K562 (cell line): ENCODE data around the gene BIVM. TPM values are rescaled to one million over a fixed set of nuclear protein-coding genes. Genes with fewer than 3 reads are reported as not detected.

Source experiments
- CAMTA2 ChIP-seq: fragments of 250-450 bp; sonication (Bioruptor Pico); conservative IDR thresholded peaks from 2 replicates; pipeline ENCODE4 v1.5.1; 2022
- CBFB ChIP-seq: sonication (generic); formaldehyde crosslinking; IDR thresholded peaks from 2 replicates; pipeline ENCODE4 v1.4.0; 2020; ENCODE audit warnings: mild to moderate bottlenecking, missing genetic modification reagents
- CHD4 ChIP-seq: fragments of 200-600 bp; sonication (generic); IDR thresholded peaks from 3 replicates; pipeline ENCODE4 v1.6.1; 2012; ENCODE audit warnings: low read depth, mild to moderate bottlenecking, mixed read lengths, low read length, inconsistent platforms; ENCODE audit not compliant: insufficient read depth, insufficient replicate concordance, poor library complexity, severe bottlenecking
- ETV5 ChIP-seq: sonication (generic); formaldehyde crosslinking; IDR thresholded peaks from 2 replicates; pipeline ENCODE4 v1.4.0; 2020; ENCODE audit warnings: low read depth, mild to moderate bottlenecking, missing genetic modification reagents
- EZH2 ChIP-seq: IDR thresholded peaks from 2 replicates; pipeline ENCODE4 v1.6.1; 2012; ENCODE audit warnings: low read depth, mild to moderate bottlenecking, inconsistent platforms, low read length, borderline replicate concordance
- GATAD2B ChIP-seq: fragments of 450-650 bp; IDR thresholded peaks from 2 replicates; pipeline ENCODE4 v1.6.1; 2017; ENCODE audit warnings: mild to moderate bottlenecking, borderline replicate concordance
- HDGF ChIP-seq: fragments of 450-650 bp; IDR thresholded peaks from 2 replicates; pipeline ENCODE4 v1.6.1; 2016
- HNRNPUL1 ChIP-seq: fragments of 200-400 bp; formaldehyde crosslinking; IDR thresholded peaks from 2 replicates; pipeline ENCODE4 v1.6.1; 2017; ENCODE audit warnings: low read length
- HOXB6 ChIP-seq: fragments of 250-450 bp; sonication (Bioruptor Pico); IDR thresholded peaks from 2 replicates; pipeline ENCODE4 v1.5.1; 2022; ENCODE audit warnings: mild to moderate bottlenecking, borderline replicate concordance
- KDM1A ChIP-seq, 2 experiments: fragments of 450-650 bp; IDR thresholded peaks; 2 replicates each; pipeline ENCODE4 v1.6.1; 2016; ENCODE audit warnings: mild to moderate bottlenecking in 2 of 2
- MLLT1 ChIP-seq, 2 experiments: fragments of 450-650 bp; IDR thresholded peaks; 2 replicates each; pipeline ENCODE4 v1.6.1; 2016
- MXI1 ChIP-seq: IDR thresholded peaks from 2 replicates; pipeline ENCODE4 v1.6.1; 2011; ENCODE audit warnings: low read depth, mild to moderate bottlenecking, improper control_type of control experiment, low read length
- NR2C2 ChIP-seq, 2 experiments: fragments of 200-800 bp in 1 of 2; sonication (Bioruptor generic) in 1 of 2; sonication (generic) in 1 of 2; formaldehyde crosslinking in 1 of 2; IDR thresholded peaks; 2 replicates each; pipeline versions ENCODE4 v1.6.1 to v1.8.0; 2016 to 2022; ENCODE audit warnings: mild to moderate bottlenecking in 1 of 2, missing compliant biosample characterization in 1 of 2, missing genetic modification characterization in 1 of 2, missing genetic modification reagents in 1 of 2
- NR2F6 ChIP-seq: fragments of 450-650 bp; formaldehyde crosslinking; IDR thresholded peaks from 2 replicates; pipeline ENCODE4 v1.4.0; 2020; ENCODE audit warnings: mild to moderate bottlenecking
- PTTG1 ChIP-seq: fragments of 450-650 bp; IDR thresholded peaks from 2 replicates; pipeline ENCODE4 v1.6.1; 2016; ENCODE audit warnings: low read depth, mild to moderate bottlenecking, missing genetic modification characterization, missing compliant biosample characterization
- TEAD4 ChIP-seq, 2 experiments: sonication (generic) in 1 of 2; formaldehyde crosslinking in 1 of 2; IDR thresholded peaks; 2 replicates each; pipeline versions ENCODE4 v1.6.1 to v1.8.0; 2012 to 2022; ENCODE audit warnings: borderline replicate concordance in 1 of 2, inconsistent platforms in 1 of 2, low read length in 1 of 2, mild to moderate bottlenecking in 1 of 2, missing genetic modification reagents in 1 of 2
- U2AF2 ChIP-seq: fragments of 200-400 bp; formaldehyde crosslinking; optimal IDR thresholded peaks from 2 replicates; pipeline ENCODE3; 2017; ENCODE audit warnings: low read depth, mild to moderate bottlenecking, low read length
- ZBED1 ChIP-seq: IDR thresholded peaks from 2 replicates; pipeline ENCODE4 v1.6.1; 2014
- ZC3H8 ChIP-seq: fragments of 450-650 bp; IDR thresholded peaks from 2 replicates; pipeline ENCODE4 v1.6.1; 2017
- polyA plus RNA-seq, 8 experiments: library from polyadenylated mRNA; depleted of rRNA in 4 of 8; stranded (reverse) in 5 of 8; unstranded in 3 of 8; fragments of >200 nt; fragmentation: Nextera tagmentation in 2 of 8; fragmentation: Illumina TruSeq in 1 of 8; extraction: Ambion mirVana in 2 of 8; extraction: Trizol in 1 of 8; gene quantifications; 2 replicates each; pipeline versions ENCODE4 v1.2.1 to v1.2.3, GENCODE V29; 2011 to 2014; ENCODE audit warnings: inconsistent platforms in 1 of 8, missing spikeins in 1 of 8
- total RNA-seq, 7 experiments: library from RNA; depleted of rRNA in 6 of 7; stranded (reverse); fragments of >200 nt in 6 of 7; fragmentation: Illumina TruSeq in 2 of 7; extraction: Trizol in 2 of 7; gene quantifications; 2 replicates each; pipeline versions ENCODE4 v1.2.1 to v1.2.3, GENCODE V29; 2011 to 2021; ENCODE audit warnings: low replicate concordance in 1 of 7
- TF ChIP-seq, protein P1 (sequence below): sonication (generic); formaldehyde crosslinking; IDR thresholded peaks from 2 replicates; pipeline ENCODE4 v1.8.1; 2022; ENCODE audit warnings: missing genetic modification reagents

The BIVM gene
- total and polyA plus RNA-seq, 9 of the 15 experiments (the other 6 are each of a cell fraction or from before 2014, with no cell fraction given): 3.6 to 23.1 (median 16.8) TPM

DNA sequence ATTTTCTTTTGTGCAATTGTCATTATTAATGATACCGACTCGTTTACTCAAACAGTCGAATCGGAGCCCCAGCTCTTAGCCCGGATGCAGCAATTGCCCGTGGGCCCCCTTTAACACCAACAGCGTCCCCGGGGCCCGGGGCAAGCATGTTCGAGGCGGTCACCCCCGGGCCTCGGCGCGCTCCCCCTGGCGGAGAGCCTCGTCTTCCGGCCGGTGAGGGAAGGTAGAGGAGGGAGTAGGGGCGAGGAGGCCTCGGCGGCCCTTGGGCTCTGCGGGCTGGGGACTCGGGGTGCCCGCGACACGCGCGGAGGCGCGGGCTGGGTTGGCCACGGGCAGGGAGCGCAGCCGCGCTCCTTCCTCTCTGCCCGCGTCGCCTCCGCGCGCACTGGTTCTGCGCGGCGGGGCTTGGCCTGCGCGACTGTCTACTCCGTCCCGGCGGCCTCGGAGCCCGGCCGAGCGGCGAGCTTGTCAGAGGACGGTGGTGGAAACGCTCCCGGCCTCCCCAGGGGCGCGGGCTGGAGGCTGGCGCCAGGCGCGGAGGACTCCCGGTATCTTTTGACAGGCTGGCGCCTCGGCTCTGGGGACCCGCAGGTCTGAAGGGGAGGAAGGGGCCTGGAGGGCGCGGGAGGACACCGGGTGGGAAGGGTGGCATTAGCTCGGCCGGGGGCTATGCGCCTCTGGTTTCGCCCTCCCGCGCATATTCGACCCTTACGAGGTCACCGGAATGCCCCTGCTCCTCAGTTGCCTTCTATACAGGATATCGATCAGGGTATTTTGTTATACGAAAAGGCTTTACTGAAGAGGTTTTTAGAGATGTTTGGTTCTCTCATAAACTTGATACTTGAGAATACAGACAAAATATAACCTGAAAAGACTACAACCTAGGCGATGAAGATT lies 1.5 kb downstream of the BIVM start (continued):
- no peak for TF ChIP-seq ZC3H8
- TF ChIP-seq KDM1A (IDR thresholded peaks at IDR 0.05): no peak
- no peak for TF ChIP-seq CHD4
- TF ChIP-seq ETV5 (CRISPR knock-in tag): peak; percentile 86
- TF ChIP-seq MXI1: 0 out of 2 replicates have a peak, but pooled peaks have one; percentile 31
- no peak for TF ChIP-seq EZH2
- TF ChIP-seq CBFB (CRISPR knock-in tag): no peak
- no peak for TF ChIP-seq HDGF
- TF ChIP-seq ZBED1: no peak
- no peak for TF ChIP-seq NR2C2 (CRISPR knock-in tag; IDR thresholded peaks at IDR 0.05)
- TF ChIP-seq NR2C2 (tag; IDR thresholded peaks at IDR 0.05): peak; percentile 38
- TF ChIP-seq TEAD4 (IDR thresholded peaks at IDR 0.05; ENCODE audit: low read length): no peak
- 0 out of 2 replicates have a peak, but pooled peaks have one; percentile 53 for TF ChIP-seq TEAD4 (CRISPR knock-in tag; IDR thresholded peaks at IDR 0.05; ENCODE audit: borderline replicate concordance)
- TF ChIP-seq HNRNPUL1: no peak
- TF ChIP-seq, protein P1, sequence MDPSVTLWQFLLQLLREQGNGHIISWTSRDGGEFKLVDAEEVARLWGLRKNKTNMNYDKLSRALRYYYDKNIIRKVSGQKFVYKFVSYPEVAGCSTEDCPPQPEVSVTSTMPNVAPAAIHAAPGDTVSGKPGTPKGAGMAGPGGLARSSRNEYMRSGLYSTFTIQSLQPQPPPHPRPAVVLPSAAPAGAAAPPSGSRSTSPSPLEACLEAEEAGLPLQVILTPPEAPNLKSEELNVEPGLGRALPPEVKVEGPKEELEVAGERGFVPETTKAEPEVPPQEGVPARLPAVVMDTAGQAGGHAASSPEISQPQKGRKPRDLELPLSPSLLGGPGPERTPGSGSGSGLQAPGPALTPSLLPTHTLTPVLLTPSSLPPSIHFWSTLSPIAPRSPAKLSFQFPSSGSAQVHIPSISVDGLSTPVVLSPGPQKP (CRISPR knock-in tag): no peak
- TF ChIP-seq GATAD2B: 0 out of 2 replicates have a peak, but pooled peaks have one; percentile 17
- no peak for TF ChIP-seq MLLT1 (IDR thresholded peaks at IDR 0.05)
- no peak for TF ChIP-seq U2AF2
- TF ChIP-seq CAMTA2 (CRISPR knock-in tag): no peak
- TF ChIP-seq PTTG1 (tag): no peak
- TF ChIP-seq HOXB6 (CRISPR knock-in tag): no peak
- TF ChIP-seq NR2F6 (CRISPR knock-in tag): no peak
